GM12872 (cell line): ENCODE data around the gene MAP6.

Source experiments
- CTCF ChIP-seq: IDR thresholded peaks from 3 replicates; pipeline ENCODE4 v1.5.1; 2011; ENCODE audit warnings: low read depth, mild to moderate bottlenecking, low read length, moderate library complexity; ENCODE audit not compliant: insufficient read depth

MAP6 gene

GRCh38 chr11:75637998-75638397 is 30.8 kb downstream of the MAP6 start:
- TF ChIP-seq CTCF, result no peak

- no peak for TF ChIP-seq CTCF
Observed at GRCh38 chr11:75635066-75635862, 33.6 kb downstream of the MAP6 start.

GRCh38 chr11:75633409-75634066 is 35.3 kb downstream of the MAP6 start:
- TF ChIP-seq CTCF, result no peak

- TF ChIP-seq CTCF, result no peak
Observed at GRCh38 chr11:75632962-75633361, 35.9 kb downstream of the MAP6 start.

- TF ChIP-seq CTCF, result no peak
Observed at GRCh38 chr11:75632450-75632849, 36.4 kb downstream of the MAP6 start.

- no peak for TF ChIP-seq CTCF
Observed at GRCh38 chr11:75631086-75631730, 37.6 kb downstream of the MAP6 start.

GRCh38 chr11:75627906-75628668 is 40.8 kb downstream of the MAP6 start:
- TF ChIP-seq CTCF, result no peak
